Ovary (tissue), 9 donors: ENCODE measurements around the gene MRPL51. TPM values are rescaled to one million over a fixed set of nuclear protein-coding genes. Genes with fewer than 3 reads are reported as not detected.
"Not testable (repeated sequence)": the region's sequence is repeated elsewhere in the genome, so short reads cannot be mapped to it uniquely, and the experiment has no call there.

Source experiments
- DNase-seq, 5 donors: peaks; one replicate each; pipeline ENCODE4 v3.0.0-alpha.2; 2019 to 2020
- H3K27ac ChIP-seq, 2 donors: fragments of 200-600 bp; one replicate each; pipeline versions ENCODE4 v1.5.1 to v1.8.0; 2019 to 2022
- H3K27me3 ChIP-seq: fragments of 200-600 bp; one replicate; pipeline ENCODE4 v1.8.0; 2022
- H3K36me3 ChIP-seq: fragments of 200-600 bp; sonication (generic); one replicate; pipeline ENCODE4 v1.5.1; 2019
- H3K4me1 ChIP-seq: one replicate; pipeline ENCODE4 v1.8.1; 2013; ENCODE audit warnings: mild to moderate bottlenecking, moderate library complexity; ENCODE audit not compliant: insufficient read depth
- H3K4me3 ChIP-seq: fragments of 200-600 bp; sonication (generic); one replicate; pipeline ENCODE4 v1.5.1; 2017
- H3K9me3 ChIP-seq, 2 donors: fragments of 200-600 bp in 1 of 2; sonication (generic) in 1 of 2; one replicate each; pipeline versions ENCODE4 v1.5.1 to v1.8.1; 2013 to 2019; ENCODE audit warnings: mild to moderate bottlenecking in 1 of 2, moderate library complexity in 1 of 2
- CTCF ChIP-seq, 3 donors: fragments of 450-650 bp in 2 of 3; fragments of 200-600 bp in 1 of 3; IDR thresholded peaks; one replicate each; pipeline versions ENCODE4 v1.5.1 to v1.8.0; 2016 to 2022; ENCODE audit warnings: antibody characterized with exemption in 3 of 3, mild to moderate bottlenecking in 1 of 3
- EP300 ChIP-seq: sonication (generic); formaldehyde crosslinking; IDR thresholded peaks from one replicate; pipeline ENCODE4 v1.6.1; 2017; ENCODE audit warnings: antibody characterized with exemption
- POLR2A ChIP-seq: fragments of 450-650 bp; IDR thresholded peaks from one replicate; pipeline ENCODE4 v1.6.1; 2017; ENCODE audit warnings: antibody characterized with exemption, mild to moderate bottlenecking, moderate library complexity
- WGBS, 3 donors: extraction: QIAGEN DNeasy Blood & Tissue Kit in 1 of 3; methylation state at CpG; one replicate each; pipeline versions ENCODE4 v1.1.5 to v1.1.7; 2013 to 2017; 5-methylcytosine and 5-hydroxymethylcytosine counted together
- intact Hi-C, 4 donors: fragments of 100-400 bp; cut with DNase I; formaldehyde crosslinking; loops; one replicate each; pipeline versions ENCODE4 v1.11.0 to v1.15.1; 2022 to 2023
- polyA plus RNA-seq, 2 donors: library from polyadenylated mRNA; stranded (reverse); fragments of 200-250 nt in 1 of 2; fragments of 350-450 nt in 1 of 2; fragmentation: Illumina TruSeq in 1 of 2; extraction: RNeasy Lipid Tissue Mini Kit (QIAGEN cat#74804) in 1 of 2; gene quantifications; one replicate each; pipeline ENCODE4 v1.2.3, GENCODE V29; 2013 to 2014
- total RNA-seq, 7 donors: library from RNA; depleted of rRNA in 2 of 7; stranded (reverse); fragments of >200 nt in 2 of 7; fragmentation: NEBNext Ultra II Directional in 3 of 7; extraction: Animal tissue kit (Norgen Biotek cat#: 25700) in 3 of 7; gene quantifications; one replicate each; pipeline versions ENCODE4 v1.1.0 to v1.2.4, GENCODE V29; 2016 to 2023
- donor health status: DM: no; HTN: no; CAD: no; lungs with moderate emphysema.
- donor health status: DM: no; HTN: no; CAD: no.
- donor health status: Bipolar disorder and iron deficiency.
- donor health status: DM: yes; HTN: yes; CAD: no.
- donor health status: DM: no; HTN: no; CAD: no.
- donor health status: DM: yes; HTN: yes; CAD: no.

MRPL51 gene
- total and polyA plus RNA-seq, 9 donors: 27.5 to 142 (median 108) TPM

GRCh38 chr12:6478416-6478815 lies 14.6 kb downstream of the MRPL51 start:
- Histone ChIP-seq H3K36me3 (no peaks in the 10 kb centered on the region), H3K27me3 (no peaks in the 10 kb centered on the region), H3K27ac (no peak overlapping the region), H3K9me3 (no peaks in the 10 kb centered on the region), H3K4me1 (no peaks in the 10 kb centered on the region), H3K4me3 (no peak overlapping the region)
- intact Hi-C loops: no loop called here
- TF ChIP-seq EP300 (no peak), POLR2A (no peak), CTCF (IDR thresholded peaks at IDR 0.05) (no peak)
- WGBS, 3 donors: 70 to 74% (median 70%) methylated on average over 18 to 20 of the region's 20 CpGs
- DNase-seq: no peak

GRCh38 chr12:6477601-6478377 lies 15.3 kb downstream of the MRPL51 start:
- H3K9me3 ChIP-seq, intact Hi-C loops, H3K36me3 ChIP-seq, H3K4me3 ChIP-seq, H3K27me3 ChIP-seq, H3K4me1 ChIP-seq, DNase-seq, H3K27ac ChIP-seq: not testable (repeated sequence)
- 91 to 93% (median 92%) methylated on average over 36 to 37 of the region's 37 CpGs for WGBS, 3 donors

GRCh38 chr12:6476489-6476888 lies 16.6 kb downstream of the MRPL51 start:
- intact Hi-C loops: no loop called here
- 42 to 53% (median 43%) methylated on average over 3 of the region's 3 CpGs for WGBS, 3 donors
- no peak for TF ChIP-seq POLR2A
- no peak for TF ChIP-seq EP300
- no peak overlapping the region for H3K27ac ChIP-seq
- H3K36me3 ChIP-seq: no peaks in the 10 kb centered on the region
- no peaks in the 10 kb centered on the region for H3K4me1 ChIP-seq
- no peaks in the 10 kb centered on the region for H3K9me3 ChIP-seq
- H3K4me3 ChIP-seq: no peak overlapping the region
- DNase-seq: no peak
- no peaks in the 10 kb centered on the region for H3K27me3 ChIP-seq

GRCh38 chr12:6475233-6475975 lies 17.7 kb downstream of the MRPL51 start:
- DNase-seq, H3K9me3 ChIP-seq, H3K27me3 ChIP-seq, intact Hi-C loops, H3K36me3 ChIP-seq, H3K4me3 ChIP-seq, H3K27ac ChIP-seq, H3K4me1 ChIP-seq: not testable (repeated sequence)
- WGBS, 3 donors: 86 to 91% (median 89%) methylated on average over 24 to 47 of the region's 48 CpGs

- no peaks in the 10 kb centered on the region for H3K9me3 ChIP-seq
- no peaks in the 10 kb centered on the region for H3K27me3 ChIP-seq
- DNase-seq: no peak
- no peak overlapping the region for H3K4me3 ChIP-seq
- peaks cover 3% of the 10 kb centered on the region for H3K4me1 ChIP-seq
- intact Hi-C loops: no loop called here
- H3K36me3 ChIP-seq: no peaks in the 10 kb centered on the region
- 60 to 66% (median 64%) methylated on average over 11 of the region's 11 CpGs for WGBS, 3 donors
- H3K27ac ChIP-seq: no peak overlapping the region
- TF ChIP-seq EP300 (no peak), POLR2A (no peak), CTCF (IDR thresholded peaks at IDR 0.05) (no peak)
Observed at GRCh38 chr12:6472491-6472890, 20.6 kb downstream of the MRPL51 start.

GRCh38 chr12:6471989-6472360 lies 21.1 kb downstream of the MRPL51 start:
- 74 to 82% (median 79%) methylated on average over 1 of the region's 1 CpG for WGBS, 3 donors
- Histone ChIP-seq H3K4me1 (peaks cover 3% of the 10 kb centered on the region), H3K27ac (no peak overlapping the region), H3K9me3 (no peaks in the 10 kb centered on the region), H3K36me3 (no peaks in the 10 kb centered on the region), H3K4me3 (no peak overlapping the region), H3K27me3 (no peaks in the 10 kb centered on the region)
- TF ChIP-seq POLR2A: no peak
- TF ChIP-seq EP300: no peak
- TF ChIP-seq CTCF (IDR thresholded peaks at IDR 0.05): no peak
- DNase-seq: no peak
- intact Hi-C loops: no loop called here
